Measurements from ENCODE around the gene CELSR1. TPM values are rescaled to one million over a fixed set of nuclear protein-coding genes. Genes with fewer than 3 reads are reported as not detected.

The CELSR1 gene
- polyA plus RNA-seq, 1 experiment, result 0.14 TPM

- DNase-seq (ENCODE audit: low read depth, low spot score), result no peak
- H3K27me3 ChIP-seq (ENCODE audit: control insufficient read depth, insufficient read depth, low read length), result peaks cover 33% of the 10 kb centered on the region
- ChIA-PET POLR2A (no interaction called here), CTCF (no interaction called here)
- no peak for TF ChIP-seq CTCF (IDR thresholded peaks at IDR 0.05; ENCODE audit: low read depth, low read length)
- H3K27ac ChIP-seq (ENCODE audit: low read depth, low read length), result no peak overlapping the region
- H3K4me3 ChIP-seq (ENCODE audit: low read depth, low read length), result no peak overlapping the region
- peaks cover 8% of the 10 kb centered on the region; the same call in 1 of the 2 replicates for H3K9me3 ChIP-seq (ENCODE audit: control insufficient read depth, insufficient read depth, low read length)
These were observed 79.6 kb downstream of the CELSR1 start for GRCh38 chr22:46457502-46458488.

- CTCF ChIA-PET, result no interaction called here
- Histone ChIP-seq H3K27ac (ENCODE audit: low read depth, low read length) (no peak overlapping the region), H3K9me3 (ENCODE audit: control insufficient read depth, insufficient read depth, low read length) (peaks cover 5% of the 10 kb centered on the region; the same call in 1 of the 2 replicates), H3K27me3 (ENCODE audit: control insufficient read depth, insufficient read depth, low read length) (peaks cover 37% of the 10 kb centered on the region), H3K4me3 (ENCODE audit: low read depth, low read length) (no peak overlapping the region)
- TF ChIP-seq CTCF (IDR thresholded peaks at IDR 0.05; ENCODE audit: low read depth, low read length), result no peak
- no peak for DNase-seq (ENCODE audit: low read depth, low spot score)
- POLR2A ChIA-PET, result no interaction called here
These were observed 80.6 kb downstream of the CELSR1 start for GRCh38 chr22:46456818-46457163.

GRCh38 chr22:46455446-46455845, 82.0 kb downstream of the CELSR1 start:
- no peak for DNase-seq (ENCODE audit: low read depth, low spot score)
- H3K9me3 ChIP-seq (ENCODE audit: control insufficient read depth, insufficient read depth, low read length), result peaks cover 3% of the 10 kb centered on the region; the same call in 1 of the 2 replicates
- ChIA-PET POLR2A (no interaction called here), CTCF (no interaction called here)
- H3K27me3 ChIP-seq (ENCODE audit: control insufficient read depth, insufficient read depth, low read length), result peaks cover 32% of the 10 kb centered on the region
- no peak overlapping the region for H3K4me3 ChIP-seq (ENCODE audit: low read depth, low read length)
- no peak overlapping the region for H3K27ac ChIP-seq (ENCODE audit: low read depth, low read length)
- TF ChIP-seq CTCF (IDR thresholded peaks at IDR 0.05; ENCODE audit: low read depth, low read length), result no peak

- ChIA-PET CTCF (no interaction called here), POLR2A (no interaction called here)
- H3K4me3 ChIP-seq (ENCODE audit: low read depth, low read length), result no peak overlapping the region
- H3K27ac ChIP-seq (ENCODE audit: low read depth, low read length), result no peak overlapping the region
- no peak for DNase-seq (ENCODE audit: low read depth, low spot score)
- H3K9me3 ChIP-seq (ENCODE audit: control insufficient read depth, insufficient read depth, low read length), result peaks cover 3% of the 10 kb centered on the region; the same call in 1 of the 2 replicates
- H3K27me3 ChIP-seq (ENCODE audit: control insufficient read depth, insufficient read depth, low read length), result peaks cover 29% of the 10 kb centered on the region
- TF ChIP-seq CTCF (IDR thresholded peaks at IDR 0.05; ENCODE audit: low read depth, low read length), result no peak
These were observed 82.7 kb downstream of the CELSR1 start for GRCh38 chr22:46454504-46455269.

Measured in AG04450 (cell line).